Hepatic stellate cell (primary cell): ENCODE measurements around the gene NUDT2.
A peak's percentile ranks its signal among the peaks of the same experiment; 100 is the strongest.
"Not testable (repeated sequence)": the region's sequence is repeated elsewhere in the genome, so short reads cannot be mapped to it uniquely, and the experiment has no call there.

Experiments
- DNase-seq: peaks from one replicate; pipeline ENCODE4 v3.0.0; 2011; ENCODE audit warnings: low spot score

The NUDT2 gene

DNA sequence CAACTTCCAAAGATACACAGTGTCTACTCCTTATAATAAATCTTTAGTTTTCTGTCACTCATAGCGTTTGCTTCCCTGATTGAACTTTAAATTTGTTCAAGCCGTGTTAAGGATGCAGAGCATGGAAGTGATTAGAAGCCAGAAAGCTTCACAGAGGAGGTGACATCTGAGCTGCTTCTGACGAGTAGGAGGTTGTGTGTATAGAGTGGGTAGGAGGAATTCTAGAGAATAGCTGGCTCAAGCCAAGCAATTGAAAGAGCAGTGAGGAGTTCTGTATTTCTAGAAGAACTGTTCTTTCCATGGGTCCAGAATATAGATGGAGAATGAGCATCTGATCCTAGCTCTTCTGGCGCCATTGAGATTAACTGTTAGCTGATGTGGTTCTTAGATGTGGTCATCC lies 6.0 kb downstream of the NUDT2 start:
- no peak for DNase-seq

DNA sequence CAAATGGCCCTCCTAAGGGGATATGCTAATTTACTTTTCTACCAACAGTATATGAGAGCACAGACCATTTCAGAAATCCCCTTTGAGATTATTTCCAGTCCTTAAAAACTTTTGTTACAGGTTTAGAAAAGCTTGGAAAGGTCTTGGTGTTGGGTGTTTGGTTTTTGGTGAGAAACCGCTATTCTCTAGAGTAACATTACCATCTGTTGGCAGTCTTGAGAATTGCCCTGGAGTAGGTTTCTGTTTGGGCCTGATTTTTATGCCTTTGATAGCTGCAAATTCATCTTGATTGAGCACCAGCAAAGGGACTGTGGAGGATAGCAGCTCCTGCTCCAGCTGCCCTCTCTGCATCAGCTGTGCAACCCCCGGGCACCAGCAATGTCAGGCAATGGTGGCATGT lies 8.0 kb downstream of the NUDT2 start:
- DNase-seq: peak; percentile 8

DNA sequence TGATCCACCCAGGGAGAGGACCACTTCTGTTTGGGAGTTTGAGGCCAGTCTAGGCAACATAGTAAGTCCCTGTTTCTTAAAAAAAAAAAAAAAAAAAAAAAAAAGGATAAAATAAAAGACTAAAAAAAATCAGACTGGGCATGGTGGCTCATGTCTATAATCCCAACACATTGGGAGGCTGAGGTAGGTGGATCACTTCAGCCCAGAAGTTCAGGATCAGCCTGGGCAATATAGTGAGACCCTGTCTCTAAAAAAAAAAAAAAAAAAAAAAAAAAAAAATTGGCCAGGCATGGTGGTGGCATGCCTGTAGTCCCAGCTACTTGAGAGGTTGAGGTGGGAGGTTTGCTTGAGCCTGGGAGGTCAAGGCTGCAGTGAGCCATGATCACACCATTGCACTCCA lies 8.7 kb downstream of the NUDT2 start:
- DNase-seq: not testable (repeated sequence)

DNA sequence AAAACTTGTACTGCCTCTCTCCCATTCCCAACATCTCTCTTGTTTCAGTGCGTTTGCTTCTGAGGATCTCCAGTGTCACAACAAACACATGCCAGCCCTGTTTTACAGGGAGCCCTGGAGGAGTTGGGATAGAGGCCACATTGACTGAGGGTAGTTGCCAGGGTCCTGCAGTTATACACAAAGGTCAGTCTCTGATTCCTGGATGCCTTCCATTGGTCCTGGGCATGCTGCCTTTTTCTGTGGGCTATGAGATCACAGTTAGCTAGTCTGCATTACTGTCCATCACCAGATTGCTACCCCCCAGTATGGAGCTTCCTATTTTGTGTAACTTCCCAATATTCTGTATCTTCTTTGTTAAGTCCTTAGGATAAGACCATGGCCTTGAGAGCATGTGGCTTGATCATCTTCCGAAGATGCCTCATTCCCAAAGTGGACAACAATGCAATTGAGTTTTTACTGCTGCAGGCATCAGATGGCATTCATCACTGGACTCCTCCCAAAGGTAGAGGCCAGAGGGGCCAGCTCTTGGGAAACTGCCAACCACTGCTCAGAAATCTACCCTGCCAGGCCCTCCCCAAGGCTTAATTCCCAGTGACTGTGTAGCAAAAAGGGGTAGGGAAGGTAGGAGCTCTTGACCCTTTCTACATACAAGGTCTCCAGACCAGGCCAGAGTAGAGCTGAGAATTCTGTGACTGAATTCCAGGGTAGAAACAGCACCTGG lies 9.5 kb downstream of the NUDT2 start:
- no peak for DNase-seq

DNA sequence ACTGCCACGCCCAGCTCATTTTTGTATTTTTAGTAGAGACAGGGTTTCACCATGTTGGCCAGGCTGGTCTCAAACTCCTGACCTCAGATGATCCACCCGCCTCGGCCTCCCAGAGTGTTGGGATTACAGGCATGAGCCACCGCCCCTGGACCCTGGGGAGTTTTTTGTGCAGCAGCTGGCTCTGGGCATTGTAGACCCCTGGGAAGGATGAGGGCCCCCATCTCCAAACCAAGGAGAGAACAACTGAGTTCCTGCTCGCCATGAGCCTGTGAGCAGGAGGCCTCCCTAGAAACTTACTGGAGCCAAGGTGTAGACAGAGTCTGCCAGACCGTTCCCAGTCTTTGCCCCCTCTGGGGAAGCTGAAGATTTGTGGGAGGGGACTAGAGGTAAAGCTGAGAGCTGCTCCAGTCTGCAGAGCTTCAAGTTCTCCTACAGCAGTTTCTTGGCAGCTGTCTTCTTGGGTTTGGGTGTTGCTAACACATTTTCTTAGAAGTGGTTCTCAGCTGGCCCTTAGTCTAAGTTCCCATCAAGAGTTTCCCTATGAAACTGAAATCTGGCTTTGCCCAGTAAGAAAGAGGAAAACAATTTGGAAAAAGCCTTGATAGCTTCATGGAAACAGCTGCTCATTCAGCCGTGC lies 12.4 kb downstream of the NUDT2 start:
- DNase-seq: no peak

DNA sequence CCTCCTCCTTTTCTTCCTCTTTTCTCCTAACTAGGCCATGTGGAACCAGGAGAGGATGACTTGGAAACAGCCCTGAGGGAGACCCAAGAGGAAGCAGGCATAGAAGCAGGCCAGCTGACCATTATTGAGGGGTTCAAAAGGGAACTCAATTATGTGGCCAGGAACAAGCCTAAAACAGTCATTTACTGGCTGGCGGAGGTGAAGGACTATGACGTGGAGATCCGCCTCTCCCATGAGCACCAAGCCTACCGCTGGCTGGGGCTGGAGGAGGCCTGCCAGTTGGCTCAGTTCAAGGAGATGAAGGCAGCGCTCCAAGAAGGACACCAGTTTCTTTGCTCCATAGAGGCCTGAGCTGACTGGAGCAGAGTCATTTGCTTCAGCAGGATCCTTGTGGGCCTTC lies 13.7 kb downstream of the NUDT2 start:
- DNase-seq: no peak

DNA sequence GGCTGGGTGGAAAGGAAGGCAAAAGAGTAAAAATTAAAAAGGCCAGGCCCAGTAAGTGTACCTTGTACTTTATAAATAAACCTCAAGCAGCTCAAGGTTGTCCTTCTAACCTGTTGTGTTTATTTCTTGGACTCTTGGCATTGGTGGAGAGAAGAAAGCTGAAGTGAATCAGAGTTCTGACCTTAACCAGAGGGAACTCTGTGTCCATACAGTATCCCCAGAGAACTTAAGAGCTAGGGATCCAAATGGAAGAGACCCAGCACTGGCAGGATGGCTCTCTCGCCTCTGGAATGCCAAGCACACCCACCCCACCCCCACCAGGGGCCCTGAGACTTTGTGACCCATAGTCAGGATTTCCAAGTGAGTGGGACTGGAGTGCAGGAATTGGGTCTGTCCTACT lies 14.2 kb downstream of the NUDT2 start:
- DNase-seq: no peak

DNA sequence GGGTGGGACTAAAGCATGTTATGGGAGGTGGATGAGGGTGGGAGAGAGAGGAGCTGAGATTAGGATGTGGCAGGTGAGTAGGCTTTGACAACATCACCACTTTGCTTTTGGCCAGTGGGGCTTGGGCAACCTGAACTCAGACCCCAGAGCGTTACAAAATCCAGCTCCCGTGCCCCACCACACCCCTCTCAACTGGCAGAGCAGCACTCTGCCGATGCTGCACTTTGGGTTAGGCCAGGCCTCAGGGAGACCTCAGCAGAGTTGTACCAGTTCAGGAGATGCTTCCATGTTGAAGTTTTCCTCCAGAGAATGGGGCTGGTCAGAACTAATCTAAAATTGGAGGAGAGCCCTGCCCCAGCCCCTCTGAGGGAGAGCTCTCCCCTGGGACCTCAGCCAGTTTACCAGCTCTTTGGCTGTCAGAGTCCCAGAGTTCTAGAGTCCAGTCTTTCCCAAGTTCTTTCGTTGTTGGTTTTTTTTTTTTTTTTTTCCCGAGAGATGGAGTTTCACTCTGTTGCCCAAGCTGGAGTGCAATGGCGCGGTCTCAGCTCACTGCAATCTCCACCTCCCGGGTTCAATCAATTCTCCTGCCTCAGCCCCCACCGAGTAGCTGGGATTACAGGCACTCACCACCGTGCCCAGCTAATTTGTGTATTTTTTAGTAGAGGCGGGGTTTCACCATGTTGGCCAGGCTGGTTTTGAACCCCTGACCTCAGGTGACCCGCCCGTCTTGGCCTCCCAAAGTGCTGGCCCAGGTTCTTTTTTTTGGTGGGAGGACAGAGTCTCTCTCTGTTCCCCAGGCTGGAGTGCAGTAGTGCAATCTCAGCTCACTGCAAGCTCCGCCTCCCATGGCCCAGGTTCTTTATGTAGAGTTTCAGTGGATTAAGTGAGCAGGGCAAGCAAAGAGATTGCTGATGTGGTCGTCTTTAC lies 17.8 kb downstream of the NUDT2 start:
- DNase-seq: no peak

DNA sequence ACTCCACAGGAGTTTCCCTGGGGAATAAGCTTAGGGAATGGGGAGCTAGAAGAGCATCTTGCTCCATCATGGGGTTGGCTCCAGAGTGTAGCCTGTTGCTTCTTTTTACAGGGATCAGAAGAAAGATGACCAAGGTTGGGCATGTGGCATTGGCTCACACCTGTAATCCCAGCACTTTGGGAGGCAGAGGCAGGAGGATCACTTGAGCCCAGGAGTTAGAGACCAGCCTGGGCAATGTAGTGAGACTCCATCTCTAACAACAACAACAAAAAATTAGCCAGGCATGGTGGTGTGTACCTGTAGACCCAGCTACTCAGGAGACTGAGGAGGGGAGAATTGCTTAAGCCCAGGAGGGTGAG lies 18.4 kb downstream of the NUDT2 start:
- DNase-seq: no peak

DNA sequence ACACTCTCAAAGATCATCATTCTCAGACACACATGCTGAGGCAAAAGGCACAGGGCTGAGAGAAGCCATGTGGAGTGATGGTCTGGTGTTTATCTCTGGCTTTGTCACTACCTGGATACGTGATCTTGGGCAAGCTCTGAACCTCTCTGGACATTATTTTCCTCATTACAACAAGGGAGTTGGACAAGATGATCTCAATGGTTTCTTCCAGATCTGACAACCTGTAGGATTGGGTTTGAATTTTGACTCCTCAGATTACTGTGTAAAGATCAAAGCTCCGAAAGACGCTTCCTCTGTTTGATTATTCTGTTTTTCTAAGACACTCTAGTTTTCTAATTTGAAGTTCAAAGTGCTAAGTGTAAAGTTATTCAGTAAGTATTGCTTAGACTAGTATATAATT lies 20.0 kb downstream of the NUDT2 start:
- DNase-seq: no peak

DNA sequence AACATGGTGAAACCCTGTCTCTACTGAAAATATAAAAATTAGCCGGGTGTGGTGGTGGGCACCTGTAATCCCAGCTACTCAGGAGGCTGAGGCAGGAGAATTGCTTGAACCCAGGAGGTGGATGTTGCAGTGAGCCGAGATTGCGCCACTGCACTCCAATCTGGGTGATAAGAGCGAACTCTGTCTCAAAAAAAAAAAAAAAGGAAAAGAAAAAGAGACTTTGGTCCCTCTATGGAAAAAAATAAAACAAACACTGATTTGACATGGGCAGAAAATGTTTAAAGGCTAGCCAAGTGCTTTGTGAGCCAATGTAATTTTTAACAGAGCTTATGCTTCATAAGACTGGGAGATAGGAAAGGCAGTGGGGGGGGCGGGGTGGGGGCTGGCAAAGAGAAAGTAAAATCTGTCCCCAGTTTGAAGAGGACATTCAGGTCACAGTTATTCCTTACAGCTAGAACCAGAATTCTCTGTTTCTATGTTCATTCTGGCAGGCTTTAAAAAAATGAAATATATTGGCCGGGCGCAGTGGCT lies 22.8 kb downstream of the NUDT2 start:
- DNase-seq: not testable (repeated sequence)

DNA sequence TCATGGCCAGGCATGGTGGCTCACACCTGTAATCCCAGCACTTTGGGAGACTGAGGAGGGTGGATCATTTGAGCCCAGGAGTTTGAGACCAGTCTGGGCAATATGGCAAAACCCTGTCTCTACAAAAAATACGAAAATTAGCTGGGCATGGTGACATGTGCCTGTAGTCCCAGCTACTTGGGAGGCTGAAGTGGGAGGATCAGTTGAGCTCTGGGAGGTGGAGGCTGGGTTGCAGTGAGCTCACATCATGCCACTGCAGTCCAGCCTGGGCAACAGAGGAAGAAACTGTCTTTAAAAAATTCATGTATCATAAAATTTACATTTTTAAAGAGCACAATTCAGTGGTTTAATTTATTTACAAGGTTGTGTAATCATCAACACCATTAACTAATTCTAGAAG lies 23.6 kb downstream of the NUDT2 start:
- DNase-seq: not testable (repeated sequence)

DNA sequence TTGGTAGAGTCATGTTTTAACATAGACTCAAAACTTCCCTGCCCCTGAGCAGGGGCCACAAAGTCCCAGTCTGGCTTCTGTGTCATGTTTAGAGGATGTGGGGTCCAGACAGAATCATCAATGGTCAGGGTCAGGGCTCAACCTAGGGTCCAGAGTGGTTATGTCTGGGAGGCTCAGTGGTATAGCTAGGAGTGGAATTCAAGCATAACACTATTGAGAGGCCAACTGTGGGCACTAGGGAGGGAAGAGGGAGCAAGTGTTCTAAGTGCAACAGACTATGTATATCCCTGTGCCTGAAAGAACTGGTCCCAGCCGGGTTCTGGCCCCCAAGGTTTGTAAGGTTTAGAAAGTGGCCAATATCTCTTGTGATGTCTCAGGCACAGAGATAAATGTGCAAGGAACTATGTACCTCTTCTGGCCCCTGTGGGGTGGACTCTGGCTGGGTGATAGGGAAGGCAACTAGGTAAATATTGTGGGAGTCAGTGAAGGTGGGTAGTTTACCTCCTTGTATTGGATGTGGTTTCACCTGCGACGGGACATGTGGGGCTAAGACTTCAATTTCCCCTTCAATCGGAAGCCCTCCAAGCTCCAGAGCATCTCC lies 33.3 kb downstream of the NUDT2 start:
- DNase-seq: no peak

DNA sequence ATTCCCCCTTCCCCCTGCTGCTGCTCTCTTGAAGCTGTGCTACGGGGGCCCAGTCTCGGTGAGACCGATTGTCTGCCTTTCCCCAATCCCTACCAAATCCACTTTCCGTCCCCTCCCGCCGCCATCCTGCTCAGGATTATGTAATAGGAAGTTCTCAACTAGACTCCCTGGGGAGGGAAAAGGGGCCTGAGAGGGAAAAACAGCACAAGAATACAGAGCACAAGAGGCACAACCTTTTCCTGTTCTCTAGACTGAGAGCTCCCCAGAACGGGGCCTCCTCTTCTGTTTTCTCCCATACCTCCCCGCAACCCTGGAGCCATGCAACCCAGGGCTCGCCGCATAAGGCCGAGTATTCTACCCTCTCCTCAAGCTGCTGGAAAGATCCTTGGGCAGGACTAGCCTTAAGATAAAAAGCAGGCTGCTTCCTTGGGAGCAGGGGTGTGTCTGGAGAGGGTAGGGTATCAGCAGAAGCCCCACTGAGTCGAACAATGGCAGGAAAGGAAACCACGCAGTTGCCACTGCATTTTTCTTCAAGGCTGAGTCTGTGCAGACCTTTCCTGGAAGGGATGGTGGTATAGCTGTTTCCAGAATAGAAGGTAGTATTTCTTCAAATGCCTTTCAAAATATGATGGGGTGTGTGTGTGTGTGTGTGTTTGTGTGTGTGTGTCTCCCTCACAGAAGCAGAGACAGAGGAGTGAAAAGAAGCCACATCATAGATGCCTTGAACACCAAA lies 34.4 kb downstream of the NUDT2 start:
- DNase-seq: no peak

DNA sequence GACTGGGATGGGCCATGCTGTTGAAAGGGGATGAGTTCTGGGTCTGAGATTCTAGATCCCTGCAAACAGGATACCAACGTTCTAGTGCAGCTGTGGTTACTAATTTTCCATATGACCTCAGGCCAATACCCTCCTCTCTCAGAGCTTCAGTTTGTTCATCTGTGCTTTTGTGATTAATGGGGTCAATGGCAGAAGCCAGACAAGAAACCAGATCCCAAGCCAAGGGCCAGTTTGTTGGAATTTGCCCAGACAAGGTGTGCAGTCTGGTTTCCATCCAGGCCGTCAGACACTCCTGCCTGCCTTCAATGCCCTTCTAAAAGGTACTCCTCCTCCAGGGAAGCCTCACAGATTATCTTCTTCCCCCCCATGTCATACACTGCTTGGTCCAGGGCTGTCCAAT lies 35.9 kb downstream of the NUDT2 start:
- DNase-seq: no peak

DNA sequence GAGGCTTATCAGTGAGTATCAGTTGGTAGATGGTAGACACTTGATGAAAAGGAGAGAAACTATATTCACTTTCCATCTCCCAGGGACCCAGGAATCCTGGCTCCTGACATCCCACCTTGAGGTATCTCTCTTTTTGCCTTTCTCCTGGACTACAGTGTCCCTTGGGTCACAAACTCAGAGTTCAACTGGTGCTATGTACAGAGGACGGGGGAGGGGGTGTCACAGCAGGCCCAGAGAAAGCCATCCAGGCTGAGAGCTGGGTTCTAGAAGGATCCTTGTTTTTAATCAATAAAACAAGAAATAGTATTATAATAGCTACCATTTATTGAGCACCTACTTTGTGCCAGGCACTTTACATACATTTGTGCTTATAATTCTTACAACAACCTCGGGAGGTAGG lies 37.0 kb downstream of the NUDT2 start:
- DNase-seq: no peak

DNA sequence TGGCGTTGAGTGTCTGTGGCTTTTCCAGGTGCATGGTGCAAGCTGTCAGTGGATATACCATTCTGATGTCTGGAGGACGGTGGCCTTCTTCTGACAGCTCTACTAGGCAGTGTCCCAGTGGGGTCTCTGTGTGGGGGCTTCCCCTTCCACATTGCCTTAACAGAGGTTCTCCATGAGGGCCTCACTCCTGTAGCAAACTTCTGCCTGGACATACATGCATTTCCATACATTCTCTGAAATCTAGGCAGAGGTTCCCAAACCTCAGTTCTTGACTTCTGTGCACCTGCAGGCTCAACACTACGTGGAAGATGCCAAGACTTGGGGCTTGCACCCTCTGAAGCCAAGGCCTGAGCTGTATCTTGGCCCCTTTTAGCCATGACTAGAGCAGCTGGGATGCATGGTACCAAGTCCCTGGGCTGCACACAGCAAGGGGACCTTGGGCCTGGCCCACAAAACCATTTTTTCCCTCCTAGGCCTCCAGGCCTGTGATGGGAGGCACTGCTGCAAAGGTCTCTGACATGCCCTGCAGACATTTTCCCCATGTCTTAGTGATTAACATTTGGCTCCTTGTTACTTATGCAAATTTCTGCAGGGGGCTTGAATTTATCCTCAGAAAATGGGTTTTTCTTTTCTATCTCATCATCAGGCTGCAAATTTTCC lies 38.5 kb downstream of the NUDT2 start:
- not testable (repeated sequence) for DNase-seq

DNA sequence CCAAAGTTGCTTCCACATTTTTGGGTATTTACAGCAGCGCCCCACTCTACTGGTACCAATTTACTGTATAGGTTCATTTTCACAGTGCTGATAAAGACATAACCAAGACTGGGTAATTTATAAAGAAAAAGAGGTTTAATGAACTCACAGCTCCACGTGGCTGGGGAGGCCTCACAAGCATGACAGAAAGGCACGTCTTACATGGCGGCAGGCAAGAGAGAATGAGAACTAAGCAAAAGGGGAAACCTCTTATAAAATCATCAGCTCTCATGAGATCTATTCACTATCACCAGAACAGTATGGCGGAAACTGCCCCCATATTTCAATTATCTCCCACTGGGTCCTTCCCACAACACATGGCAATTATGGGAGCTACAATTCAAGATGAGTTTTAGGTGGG lies 39.4 kb downstream of the NUDT2 start:
- DNase-seq: not testable (repeated sequence)

DNA sequence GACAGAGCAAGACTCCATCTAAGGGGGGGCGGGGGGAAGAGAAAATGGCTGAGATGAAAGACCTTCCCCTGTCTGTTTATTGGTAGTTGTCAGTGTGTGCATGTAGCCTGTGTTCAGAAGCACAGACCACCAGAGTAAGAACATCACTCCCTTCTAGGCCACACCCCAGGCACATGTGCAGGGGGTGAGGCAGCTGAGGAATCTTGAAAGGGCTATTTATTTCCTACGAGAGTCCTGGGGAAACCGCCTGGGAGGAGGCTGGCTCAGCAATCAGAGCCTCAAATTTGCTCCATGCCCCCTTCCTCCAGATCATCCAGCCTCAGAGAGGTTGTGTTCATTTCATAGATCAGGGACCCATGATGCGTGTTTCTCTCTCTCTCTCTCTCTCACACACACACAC lies 40.3 kb downstream of the NUDT2 start:
- no peak for DNase-seq

DNA sequence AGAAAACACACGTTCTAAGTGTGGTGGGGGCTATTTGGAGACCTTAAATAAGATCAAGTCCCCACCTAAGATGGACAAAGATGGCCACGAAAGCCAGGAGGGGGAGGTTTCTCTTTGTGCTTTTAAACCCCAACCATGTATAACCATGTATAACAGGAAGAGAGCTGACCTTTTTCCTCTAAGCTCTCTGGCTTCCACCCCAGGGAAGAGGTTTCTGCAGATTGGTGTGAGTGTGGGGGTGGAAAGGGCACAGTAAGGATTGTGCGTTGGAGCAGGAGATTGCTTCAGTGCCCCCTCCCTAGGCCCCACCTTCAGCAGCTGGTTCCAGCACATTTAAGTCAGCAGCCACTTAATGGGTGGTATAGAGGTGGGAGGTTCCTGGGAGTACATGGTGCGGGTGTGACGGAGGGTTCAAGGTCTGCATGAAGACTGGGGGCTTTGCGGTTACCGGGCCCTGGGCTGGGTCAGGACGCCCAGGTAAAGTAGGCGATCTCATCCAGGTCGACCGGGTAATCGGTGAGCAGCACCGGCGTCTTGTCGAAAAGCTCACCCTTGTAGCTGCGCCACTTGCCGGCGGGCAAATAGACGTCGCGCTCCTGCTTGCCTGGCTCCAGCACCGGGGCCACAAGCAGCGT lies 41.1 kb downstream of the NUDT2 start:
- no peak for DNase-seq
